Femur (tissue), 1 donor: ENCODE results near the gene SEH1L.
"Not testable (repeated sequence)": the region's sequence is repeated elsewhere in the genome, so short reads cannot be mapped to it uniquely, and the experiment has no call there.

Source experiments
- DNase-seq: peaks from one replicate; pipeline ENCODE4 v3.0.0-alpha.2; 2017

Gene SEH1L

GRCh38 chr18:12947285-12948049 is at the start of gene SEH1L:
TSS of gene SEH1L (plus strand) at chr18:12948011. CDS start at chr18:12948122, 111 bp downstream.
- DNase-seq, result peak; percentile 100

- DNase-seq, result not testable (repeated sequence)
These were observed 46.6 kb upstream of the SEH1L start for GRCh38 chr18:12901208-12901607.

- peak; percentile 65 for DNase-seq
These were observed 43.7 kb upstream of the SEH1L start for GRCh38 chr18:12904012-12904516.

- no peak for DNase-seq
These were observed 41.7 kb upstream of the SEH1L start for GRCh38 chr18:12906119-12906518.

GRCh38 chr18:12906773-12907172 is 41.0 kb upstream of the SEH1L start:
- DNase-seq, result no peak

GRCh38 chr18:12907258-12907925 is 40.4 kb upstream of the SEH1L start:
- DNase-seq, result no peak

- DNase-seq, result no peak
These were observed 39.1 kb upstream of the SEH1L start for GRCh38 chr18:12908706-12909105.

- peak; percentile 43 for DNase-seq
These were observed 36.5 kb upstream of the SEH1L start for GRCh38 chr18:12911025-12911928.

- DNase-seq, result no peak
These were observed 35.7 kb upstream of the SEH1L start for GRCh38 chr18:12911929-12912703.

- no peak for DNase-seq
These were observed 26.6 kb upstream of the SEH1L start for GRCh38 chr18:12921178-12921577.

- no peak for DNase-seq
These were observed 25.5 kb upstream of the SEH1L start for GRCh38 chr18:12922266-12922665.

GRCh38 chr18:12924616-12925015 is 23.2 kb upstream of the SEH1L start:
- no peak for DNase-seq

GRCh38 chr18:12928206-12928605 is 19.6 kb upstream of the SEH1L start:
- DNase-seq, result no peak

GRCh38 chr18:12928641-12929040 is 19.2 kb upstream of the SEH1L start:
- DNase-seq, result no peak

- DNase-seq, result no peak
These were observed 18.2 kb upstream of the SEH1L start for GRCh38 chr18:12929477-12930083.

- no peak for DNase-seq
These were observed 17.4 kb upstream of the SEH1L start for GRCh38 chr18:12930376-12930775.

GRCh38 chr18:12930908-12931307 is 16.9 kb upstream of the SEH1L start:
- no peak for DNase-seq

- DNase-seq, result no peak
These were observed 14.5 kb upstream of the SEH1L start for GRCh38 chr18:12933327-12933726.

- peak; percentile 88 for DNase-seq
These were observed 13.2 kb upstream of the SEH1L start for GRCh38 chr18:12934454-12935071.

- DNase-seq, result no peak
These were observed 8.6 kb upstream of the SEH1L start for GRCh38 chr18:12939162-12939561.

GRCh38 chr18:12943215-12943614 is 4.6 kb upstream of the SEH1L start:
- DNase-seq, result no peak
